ENCODE measurements around the gene ARF1. TPM values are rescaled to one million over a fixed set of nuclear protein-coding genes. Genes with fewer than 3 reads are reported as not detected.

Gene ARF1
- total and polyA plus RNA-seq, 5 experiments from 2014 or later: 201 to 385 (median 332) TPM

DNA sequence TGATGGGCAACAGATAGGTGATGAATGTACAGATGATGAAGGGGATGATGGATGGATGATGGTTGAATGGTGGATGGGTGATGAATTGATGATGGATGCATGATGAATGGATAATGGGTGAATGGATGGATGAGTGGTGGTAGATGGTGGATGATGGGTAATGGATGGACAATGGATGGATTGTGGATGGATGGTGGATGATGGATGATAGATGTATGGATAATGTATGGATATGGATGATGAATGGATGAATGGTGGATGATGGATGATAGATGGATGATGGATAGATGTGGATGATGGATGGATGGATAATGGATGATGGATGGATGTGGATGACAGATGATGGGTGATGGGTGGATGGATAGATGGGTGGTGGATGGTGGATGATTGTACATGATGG is 40.0 kb upstream of the ARF1 start:
- DNase-seq (no peak), ATAC-seq (no peak)
- H3K9me3 Mint-ChIP-seq: no peaks in the 10 kb centered on the region
- no peak overlapping the region for H3K4me3 Mint-ChIP-seq
- POLR2A ChIA-PET: no interaction called here
- peaks cover 0 to 2% (median 0%) of the 10 kb centered on the region in 4 donors for H3K4me1 Mint-ChIP-seq
- peaks cover 1 to 23% (median 7%) of the 10 kb centered on the region in 5 donors for H3K27me3 Mint-ChIP-seq
- H3K36me3 Mint-ChIP-seq: no peaks in the 10 kb centered on the region
- no peak overlapping the region for H3K27ac Mint-ChIP-seq

DNA sequence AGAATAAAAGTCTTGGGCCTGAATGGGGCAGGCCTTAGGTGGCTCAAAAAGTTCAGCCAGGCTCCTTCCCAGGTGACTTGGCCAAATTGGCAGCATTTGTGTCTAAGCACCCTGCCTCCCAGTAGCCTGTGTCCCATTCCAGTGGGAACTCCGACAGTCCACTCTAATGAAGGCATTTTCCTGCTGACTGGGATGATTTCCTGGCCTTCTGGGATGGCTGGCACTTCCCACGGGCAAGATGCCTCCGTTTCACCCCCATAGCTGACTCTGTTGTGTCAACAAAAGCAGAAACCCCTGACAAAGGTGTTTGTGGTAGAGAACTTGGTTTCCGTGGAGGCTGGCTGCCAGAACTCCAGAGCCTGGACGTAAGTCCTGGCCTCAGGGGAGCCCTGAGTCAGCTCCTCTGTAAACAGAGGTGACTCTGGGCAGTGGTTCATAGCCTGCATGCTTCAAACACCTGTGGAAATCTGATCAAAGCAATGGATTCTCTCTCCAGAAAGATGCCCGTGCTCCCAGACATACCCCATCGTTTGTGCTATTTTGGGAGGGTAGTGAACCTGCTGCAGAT is 39.1 kb upstream of the ARF1 start:
- POLR2A ChIA-PET: no interaction called here
- DNase-seq (no peak), ATAC-seq (no peak)
- H3K36me3 Mint-ChIP-seq: no peaks in the 10 kb centered on the region
- no peaks in the 10 kb centered on the region for H3K4me1 Mint-ChIP-seq
- H3K9me3 Mint-ChIP-seq: no peaks in the 10 kb centered on the region
- H3K4me3 Mint-ChIP-seq: no peak overlapping the region
- no peak overlapping the region for H3K27ac Mint-ChIP-seq
- H3K27me3 Mint-ChIP-seq: peaks cover 0 to 21% (median 5%) of the 10 kb centered on the region in 5 donors

DNA sequence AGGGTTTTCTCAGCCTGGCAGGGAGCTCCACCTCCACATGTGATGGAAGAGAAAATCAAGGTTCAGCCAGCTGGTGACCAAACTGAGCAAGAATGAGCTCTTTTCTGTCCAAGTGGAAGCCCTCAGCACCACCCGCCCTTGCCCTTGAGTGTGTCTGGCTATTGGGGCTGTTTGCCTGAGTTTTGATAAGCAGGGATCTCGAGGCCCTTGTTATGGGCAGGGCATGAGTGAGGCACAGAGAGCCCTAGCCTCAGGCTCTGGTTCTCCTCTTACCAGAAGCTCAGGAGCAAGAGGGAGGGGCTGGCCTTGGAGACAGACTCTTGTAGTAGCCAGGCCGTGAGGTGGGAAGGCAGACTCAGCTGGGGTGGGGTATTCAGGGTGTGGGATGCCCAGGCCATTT is 37.5 kb upstream of the ARF1 start:
- no peak overlapping the region for H3K4me3 Mint-ChIP-seq
- DNase-seq: peak in 1 of 10 donors; percentile 57
- no peaks in the 10 kb centered on the region for H3K4me1 Mint-ChIP-seq
- peaks cover 2 to 24% (median 12%) of the 10 kb centered on the region in 5 donors for H3K27me3 Mint-ChIP-seq
- H3K27ac Mint-ChIP-seq: no peak overlapping the region
- H3K9me3 Mint-ChIP-seq: no peaks in the 10 kb centered on the region
- no peaks in the 10 kb centered on the region for H3K36me3 Mint-ChIP-seq
- no peak for ATAC-seq
- POLR2A ChIA-PET: interaction anchor here (0.5 kb wide), 1 partner anchor 311 kb away, joined by 11 read pairs; no protein-coding TSS in a partner anchor

DNA sequence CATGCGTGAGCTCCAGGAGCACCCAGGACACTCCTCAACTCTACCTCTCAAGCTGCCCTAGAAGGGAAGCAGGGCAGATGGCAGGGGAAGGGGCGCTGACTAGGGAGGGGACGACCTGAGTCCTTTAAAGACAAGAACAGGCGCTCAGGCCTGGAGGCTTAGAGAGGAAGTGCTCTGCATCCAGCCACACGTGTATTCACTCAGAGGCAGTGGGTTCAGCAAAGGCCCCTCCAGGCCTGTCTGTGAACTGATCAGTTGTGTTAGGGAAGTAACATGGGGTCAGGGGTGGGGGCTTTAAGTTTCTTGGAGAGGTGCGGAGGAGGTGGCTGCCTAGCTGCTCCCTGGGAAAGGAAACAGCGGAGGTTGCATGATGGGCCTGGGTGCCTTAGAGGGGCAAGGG is 37.1 kb upstream of the ARF1 start:
- H3K4me1 Mint-ChIP-seq: no peaks in the 10 kb centered on the region
- POLR2A ChIA-PET: no interaction called here
- H3K27ac Mint-ChIP-seq: no peak overlapping the region
- H3K36me3 Mint-ChIP-seq: no peaks in the 10 kb centered on the region
- no peaks in the 10 kb centered on the region for H3K9me3 Mint-ChIP-seq
- DNase-seq (peak in 1 of 10 donors; percentile 45), ATAC-seq (no peak)
- no peak overlapping the region for H3K4me3 Mint-ChIP-seq
- peaks cover 5 to 24% (median 12%) of the 10 kb centered on the region in 5 donors for H3K27me3 Mint-ChIP-seq

DNA sequence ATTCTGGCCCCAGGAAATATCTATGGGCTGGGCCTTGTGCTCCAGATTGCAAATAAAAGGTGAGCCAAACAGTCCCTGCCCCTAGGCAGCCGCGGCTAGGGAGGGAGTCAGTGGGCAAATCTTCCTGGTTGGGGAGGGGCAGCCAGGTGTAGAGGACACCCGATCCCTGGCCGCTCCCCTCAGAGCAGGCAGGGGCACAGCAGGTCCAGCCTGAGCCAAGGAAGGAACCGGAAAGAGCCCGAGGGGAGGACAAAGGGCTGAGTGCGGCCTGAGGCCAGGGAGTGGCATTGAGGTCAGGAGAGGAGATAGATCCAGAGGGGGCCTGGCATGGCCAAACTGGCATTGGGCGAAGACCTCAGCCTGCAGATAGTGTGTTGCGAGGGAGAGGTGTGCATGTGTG is 36.6 kb upstream of the ARF1 start:
- POLR2A ChIA-PET: no interaction called here
- no peak for ATAC-seq
- Mint-ChIP-seq H3K36me3 (no peaks in the 10 kb centered on the region), H3K27me3 (peaks cover 5 to 22% (median 11%) of the 10 kb centered on the region in 5 donors), H3K4me1 (no peaks in the 10 kb centered on the region), H3K4me3 (no peak overlapping the region), H3K27ac (no peak overlapping the region), H3K9me3 (no peaks in the 10 kb centered on the region)
- no peak for DNase-seq

DNA sequence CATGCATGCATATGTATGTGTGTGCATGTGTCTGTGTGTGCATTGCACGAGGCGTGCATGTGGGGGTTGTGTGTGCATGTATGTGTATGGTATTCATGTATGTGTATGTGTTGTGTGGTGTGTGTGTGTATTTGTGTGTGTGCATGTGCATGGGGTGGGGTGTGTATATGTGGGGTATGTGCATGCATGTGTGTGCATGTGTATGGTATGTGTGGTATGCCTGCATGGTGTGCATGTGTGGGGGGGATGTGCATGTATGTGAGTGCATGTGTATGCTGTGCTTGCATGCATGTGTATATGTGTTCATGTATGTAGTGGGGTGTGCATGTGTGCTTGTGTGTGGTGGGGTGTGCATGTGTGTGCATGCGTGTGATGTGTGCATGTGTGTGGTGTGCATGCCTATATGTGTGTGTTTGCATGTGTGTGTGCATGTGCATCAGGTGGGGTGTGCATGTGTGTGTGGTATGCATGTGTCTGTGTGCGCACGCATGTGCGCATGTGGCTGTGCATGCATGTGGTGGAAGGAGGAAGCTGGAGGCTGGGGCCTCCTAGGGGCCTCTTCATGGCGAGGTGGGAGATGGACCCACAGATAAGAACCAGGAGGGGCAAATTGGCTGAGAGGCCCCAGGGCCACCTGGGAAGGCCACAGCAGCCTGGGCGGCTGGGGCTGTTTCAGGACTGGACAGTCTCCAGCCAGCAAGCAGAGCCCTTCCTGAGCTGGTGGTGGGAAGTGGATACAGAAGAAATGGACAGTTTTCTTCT is 35.9 kb upstream of the ARF1 start:
- peaks cover 6 to 28% (median 18%) of the 10 kb centered on the region in 5 donors for H3K27me3 Mint-ChIP-seq
- no peaks in the 10 kb centered on the region for H3K4me1 Mint-ChIP-seq
- POLR2A ChIA-PET: no interaction called here
- ATAC-seq (no peak), DNase-seq (no peak)
- no peaks in the 10 kb centered on the region for H3K36me3 Mint-ChIP-seq
- no peak overlapping the region for H3K4me3 Mint-ChIP-seq
- no peak overlapping the region for H3K27ac Mint-ChIP-seq
- H3K9me3 Mint-ChIP-seq: no peaks in the 10 kb centered on the region

DNA sequence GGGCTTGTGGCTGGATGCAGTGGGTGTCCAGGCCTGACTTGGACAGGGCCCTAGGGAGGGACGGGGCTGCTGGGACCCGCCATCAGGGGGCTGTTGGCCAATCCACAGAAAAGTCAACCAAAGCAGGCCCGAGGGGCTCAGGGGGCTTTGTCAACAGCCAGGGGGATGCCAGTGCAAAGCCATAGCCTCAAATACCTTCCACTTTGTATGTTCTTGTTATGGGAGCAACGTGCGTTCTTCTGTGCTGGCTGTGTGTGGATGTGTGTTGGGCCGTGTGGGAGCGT is 35.4 kb upstream of the ARF1 start:
- H3K4me3 Mint-ChIP-seq: no peak overlapping the region
- DNase-seq: no peak
- no peaks in the 10 kb centered on the region for H3K9me3 Mint-ChIP-seq
- no peaks in the 10 kb centered on the region for H3K4me1 Mint-ChIP-seq
- no peak for ATAC-seq
- no peak overlapping the region for H3K27ac Mint-ChIP-seq
- H3K27me3 Mint-ChIP-seq: peaks cover 11 to 33% (median 22%) of the 10 kb centered on the region in 5 donors
- POLR2A ChIA-PET: no interaction called here
- no peaks in the 10 kb centered on the region for H3K36me3 Mint-ChIP-seq

DNA sequence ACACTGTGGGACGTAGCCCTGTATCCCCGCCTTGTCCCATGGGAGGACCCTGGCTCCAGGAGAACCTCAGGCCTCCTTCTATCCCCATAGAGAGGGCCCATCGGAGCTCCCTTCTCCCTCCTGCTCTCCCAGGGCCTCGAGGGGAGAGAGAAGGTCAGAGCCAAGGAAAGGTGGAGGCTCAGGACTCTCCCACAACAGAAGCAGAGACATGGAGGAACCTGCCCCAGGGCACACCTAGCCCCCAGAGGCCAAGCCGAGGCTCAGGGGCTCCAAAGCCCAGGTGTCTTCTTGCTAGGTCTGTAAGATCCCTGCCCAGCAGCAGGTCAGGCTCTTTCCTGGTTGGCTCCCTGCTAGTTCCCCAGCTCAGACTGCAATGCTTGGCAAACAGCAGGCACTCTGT is 34.4 kb upstream of the ARF1 start:
- H3K27ac Mint-ChIP-seq: peak overlapping the region in 1 of 10 donors; percentile 33
- H3K4me3 Mint-ChIP-seq: no peak overlapping the region
- no peaks in the 10 kb centered on the region for H3K4me1 Mint-ChIP-seq
- H3K27me3 Mint-ChIP-seq: peaks cover 16 to 43% (median 32%) of the 10 kb centered on the region in 5 donors
- POLR2A ChIA-PET: no interaction called here
- no peaks in the 10 kb centered on the region for H3K36me3 Mint-ChIP-seq
- no peak for ATAC-seq
- DNase-seq: no peak
- peaks cover 0 to 4% (median 0%) of the 10 kb centered on the region in 9 donors for H3K9me3 Mint-ChIP-seq

DNA sequence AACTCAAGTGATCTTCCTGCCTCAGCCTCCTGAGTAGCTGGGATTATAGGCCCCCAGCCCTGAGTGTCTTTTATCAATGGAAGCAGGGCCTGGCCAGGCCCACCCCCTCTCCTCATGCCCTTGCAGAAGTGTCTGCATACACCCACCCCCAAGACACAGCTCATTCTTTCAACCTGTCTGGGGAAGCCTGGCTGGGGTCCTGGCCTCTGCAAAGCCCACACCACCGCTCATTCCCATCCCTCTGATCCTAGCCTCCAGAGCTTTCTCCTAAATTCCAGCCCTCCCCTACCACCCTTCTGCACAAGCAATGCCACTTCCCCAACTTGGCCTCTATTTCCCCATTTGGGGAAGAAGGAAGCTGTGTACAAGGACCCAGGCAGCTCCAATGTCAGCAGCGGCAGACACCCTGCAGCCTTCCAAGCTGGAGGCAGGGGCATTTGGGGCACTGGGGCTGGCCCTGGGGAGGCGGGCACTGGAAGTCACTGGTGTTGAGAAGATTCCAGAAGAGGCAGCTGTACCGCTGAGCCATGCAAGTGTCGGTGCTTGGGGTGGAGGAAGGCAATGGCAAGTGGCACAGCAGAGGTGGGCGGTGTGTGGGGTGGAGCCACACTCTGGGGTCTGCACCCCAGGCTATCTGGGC is 33.7 kb upstream of the ARF1 start:
- Mint-ChIP-seq H3K27ac (no peak overlapping the region), H3K4me3 (no peak overlapping the region), H3K27me3 (peaks cover 20 to 48% (median 36%) of the 10 kb centered on the region in 5 donors), H3K9me3 (peaks cover 0 to 9% (median 0%) of the 10 kb centered on the region in 9 donors), H3K4me1 (no peaks in the 10 kb centered on the region), H3K36me3 (peaks cover 0 to 5% (median 4%) of the 10 kb centered on the region in 3 donors)
- no peak for DNase-seq
- ATAC-seq: no peak
- POLR2A ChIA-PET: no interaction called here

DNA sequence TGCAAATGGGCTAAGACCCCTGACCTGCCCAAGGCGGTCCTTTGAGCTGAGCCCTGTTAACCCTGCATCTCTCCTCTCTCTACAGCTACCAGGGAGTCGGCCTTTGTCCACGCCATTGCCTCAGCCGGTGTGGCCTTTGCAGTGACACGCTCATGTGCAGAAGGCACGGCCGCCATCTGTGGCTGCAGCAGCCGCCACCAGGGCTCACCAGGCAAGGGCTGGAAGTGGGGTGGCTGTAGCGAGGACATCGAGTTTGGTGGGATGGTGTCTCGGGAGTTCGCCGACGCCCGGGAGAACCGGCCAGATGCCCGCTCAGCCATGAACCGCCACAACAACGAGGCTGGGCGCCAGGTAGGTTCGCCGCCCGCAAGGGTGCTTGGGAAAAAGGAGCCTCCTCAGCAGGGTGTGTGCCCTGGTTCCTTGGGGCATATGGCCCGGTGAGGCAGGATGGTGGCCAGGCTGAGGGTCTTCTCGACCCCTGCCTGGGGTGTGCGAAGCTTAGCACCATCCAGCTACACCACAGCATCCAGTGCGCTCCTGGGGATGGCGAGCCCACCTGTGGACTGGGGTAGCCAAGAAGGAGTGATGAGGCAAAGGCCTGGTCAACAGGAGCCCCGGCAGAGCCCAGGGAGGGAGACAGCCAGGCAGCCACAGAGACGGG is 31.8 kb upstream of the ARF1 start:
- DNase-seq: no peak

DNA sequence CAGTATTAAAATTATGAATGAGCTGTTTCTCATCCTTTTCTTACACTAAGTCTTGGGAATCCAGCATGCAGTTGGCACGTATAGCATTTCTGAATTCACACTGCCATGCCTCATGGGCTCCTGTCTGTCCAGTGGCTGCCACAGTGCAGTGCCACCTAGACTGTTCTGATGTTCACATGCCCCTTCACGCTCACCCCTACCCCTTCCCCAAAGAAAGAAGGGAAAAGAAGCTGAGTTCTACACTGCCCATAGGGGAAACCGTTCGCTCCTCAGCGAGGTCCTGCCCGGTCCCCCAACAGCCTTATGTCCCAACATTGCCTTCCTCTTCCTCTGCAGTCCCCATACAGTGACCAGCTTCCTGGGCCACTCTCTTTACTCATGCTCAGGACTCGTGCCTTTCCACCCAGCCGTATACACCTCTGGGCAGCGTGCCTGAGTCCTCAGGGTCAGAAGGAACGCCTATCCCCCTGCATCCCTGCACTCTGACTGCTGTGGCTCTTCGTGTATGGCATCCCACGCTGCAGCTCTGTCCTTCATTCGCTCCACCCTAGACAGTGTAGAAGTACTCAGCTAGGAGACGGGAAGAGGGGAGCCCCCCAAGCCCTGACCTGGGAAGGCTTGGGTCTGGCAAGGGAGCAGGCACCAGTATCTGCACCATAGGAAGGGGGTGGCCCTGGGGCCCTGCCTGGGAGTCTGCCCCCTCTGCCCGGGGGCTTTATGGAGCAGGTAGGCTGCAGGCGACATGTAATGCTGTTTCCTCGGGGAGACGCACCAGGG is 24.1 kb upstream of the ARF1 start:
- Mint-ChIP-seq H3K36me3 (peaks cover 0 to 9% (median 4%) of the 10 kb centered on the region in 3 donors), H3K4me1 (peaks cover 6 to 16% (median 12%) of the 10 kb centered on the region in 4 donors), H3K27me3 (peaks cover 14 to 51% (median 38%) of the 10 kb centered on the region in 5 donors), H3K9me3 (peaks cover 0 to 13% (median 2%) of the 10 kb centered on the region in 9 donors), H3K4me3 (peak overlapping the region in 9 of 10 donors; percentile 0 to 70 (median 42)), H3K27ac (peak overlapping the region in 5 of 10 donors; percentile 5 to 63 (median 36))
- POLR2A ChIA-PET: no interaction called here
- peak in 1 of 10 donors; percentile 60 for DNase-seq
- ATAC-seq: peak in 1 of 2 donors; percentile 2

More for the DNA sequence above, 31.8 kb upstream of the ARF1 start:
- H3K9me3 Mint-ChIP-seq: peaks cover 0 to 15% (median 2%) of the 10 kb centered on the region in 9 donors
- H3K27me3 Mint-ChIP-seq: peaks cover 21 to 55% (median 36%) of the 10 kb centered on the region in 5 donors
- no peak overlapping the region for H3K4me3 Mint-ChIP-seq
- H3K4me1 Mint-ChIP-seq: no peaks in the 10 kb centered on the region
- POLR2A ChIA-PET: no interaction called here
- ATAC-seq: no peak
- no peak overlapping the region for H3K27ac Mint-ChIP-seq
- peaks cover 0 to 10% (median 4%) of the 10 kb centered on the region in 3 donors for H3K36me3 Mint-ChIP-seq
